Measurements from ENCODE around the gene STAG2.
"Not testable (repeated sequence)": the region's sequence is repeated elsewhere in the genome, so short reads cannot be mapped to it uniquely, and the experiment has no call there.

Gene STAG2

DNA sequence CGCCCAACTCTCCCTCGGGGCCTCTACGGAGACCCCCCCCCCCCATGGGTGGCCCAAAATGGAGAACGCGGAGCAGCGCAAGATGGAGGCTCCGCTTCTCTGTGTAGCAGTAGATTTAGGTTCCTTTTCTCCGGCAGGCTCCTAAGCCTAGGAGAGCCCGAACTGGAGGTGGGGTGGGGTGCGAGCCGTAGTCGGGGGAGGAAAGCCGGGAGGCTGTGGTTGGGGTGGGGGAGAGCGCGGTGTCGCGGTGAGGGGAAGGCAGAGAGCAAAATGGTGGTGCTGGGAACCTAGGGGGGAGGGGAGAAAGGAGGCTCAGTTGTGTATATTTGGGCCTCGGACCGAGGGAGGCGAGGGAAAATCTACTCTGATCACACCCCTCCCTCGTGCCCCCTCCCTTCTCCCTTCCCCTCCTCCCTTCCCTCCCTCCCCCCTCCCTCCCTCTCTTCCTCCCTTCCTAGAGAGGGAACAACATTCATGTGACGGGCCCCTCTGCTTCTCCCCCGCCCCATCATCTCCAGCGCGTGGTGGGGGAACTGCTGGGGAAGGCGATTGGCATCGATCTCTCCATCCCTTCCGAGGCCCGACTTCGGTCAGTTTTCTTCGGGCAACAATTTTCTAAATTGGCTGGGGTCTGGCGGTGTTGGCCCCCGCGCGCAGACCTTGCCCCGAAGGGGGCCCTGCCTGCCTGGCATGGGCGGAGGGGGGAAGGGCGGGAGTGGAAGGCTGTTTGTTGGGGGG lies at the start of gene STAG2:
Gene STAG2 (plus strand): TSS at position 439 of the 738 bp plus-strand sequence. CDS start 60,922 bp downstream, outside the sequence.
- Mint-ChIP-seq H3K4me1 (ENCODE audit: low read depth) (peaks cover 11% of the 10 kb centered on the region), H3K27ac (peak within 1 kb of the TSS; percentile 100), H3K27me3 (no peaks in the 10 kb centered on the region), H3K9me3 (no peaks in the 10 kb centered on the region), H3K4me3 (peak within 1 kb of the TSS; percentile 95), H3K36me3 (ENCODE audit: low read depth) (peaks cover 27% of the 10 kb centered on the region)
- intact Hi-C loops (cut with micrococcal nuclease) = loop anchor here (2.0 to 10.0 kb wide), 2 partner anchors 15 to 127 kb away; no protein-coding TSS in a partner anchor

DNA sequence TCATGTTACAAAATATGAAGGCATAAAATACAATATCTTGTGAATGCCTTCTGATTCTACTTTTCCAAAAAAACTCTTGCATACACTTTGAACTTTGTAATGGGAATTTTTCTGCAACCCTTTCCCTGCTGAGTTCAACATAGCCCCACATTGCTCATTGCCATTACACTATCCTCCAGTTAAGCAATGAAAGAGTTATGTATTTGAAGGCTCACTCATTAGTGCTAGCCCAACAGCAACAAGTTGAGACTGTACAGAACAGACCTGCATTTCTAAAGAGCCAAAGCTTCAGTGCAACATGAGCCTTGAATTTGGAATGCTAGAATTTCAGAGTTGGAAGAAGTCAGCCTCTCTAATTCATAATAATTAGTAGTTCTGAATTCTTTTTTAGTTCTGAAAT lies 44.4 kb upstream of the STAG2 start:
- Mint-ChIP-seq H3K27me3 (no peaks in the 10 kb centered on the region), H3K36me3 (ENCODE audit: low read depth) (no peaks in the 10 kb centered on the region), H3K27ac (no peak overlapping the region), H3K4me3 (no peak overlapping the region), H3K4me1 (ENCODE audit: low read depth) (no peaks in the 10 kb centered on the region), H3K9me3 (no peaks in the 10 kb centered on the region)
- intact Hi-C loops (cut with micrococcal nuclease) = no loop called here

DNA sequence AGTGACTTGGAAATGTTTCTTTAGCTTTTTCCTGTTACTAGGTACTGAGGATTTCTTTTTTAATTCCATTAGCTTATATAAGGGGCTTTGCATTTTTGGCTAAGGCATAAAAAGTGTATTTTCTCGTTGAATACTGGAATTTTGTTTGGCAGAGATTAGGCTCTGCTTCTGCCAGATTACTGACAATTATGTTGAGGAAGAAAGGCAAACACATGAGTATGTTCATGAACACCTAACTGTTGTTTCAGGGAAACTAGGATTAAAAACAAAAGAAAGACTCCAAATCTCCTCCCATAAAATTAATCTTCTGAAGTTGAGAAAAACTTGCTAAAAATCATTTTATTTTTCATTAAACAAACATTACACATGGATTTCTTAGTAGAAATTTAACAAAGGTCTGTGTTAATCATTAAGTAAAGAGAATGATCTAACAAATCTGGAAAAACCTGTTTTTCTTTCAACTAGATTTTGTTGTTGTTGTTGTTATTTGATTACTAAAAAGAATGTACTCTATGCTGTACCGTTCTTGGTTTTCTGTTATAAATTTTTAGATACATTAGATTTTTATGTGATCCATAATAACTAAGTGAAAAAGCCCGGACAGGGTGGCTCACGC lies 43.3 kb upstream of the STAG2 start:
- no peaks in the 10 kb centered on the region for H3K36me3 Mint-ChIP-seq (ENCODE audit: low read depth)
- no peaks in the 10 kb centered on the region for H3K4me1 Mint-ChIP-seq (ENCODE audit: low read depth)
- intact Hi-C loops (cut with micrococcal nuclease) = no loop called here
- no peaks in the 10 kb centered on the region for H3K9me3 Mint-ChIP-seq
- H3K27ac Mint-ChIP-seq = no peak overlapping the region
- no peaks in the 10 kb centered on the region for H3K27me3 Mint-ChIP-seq
- no peak overlapping the region for H3K4me3 Mint-ChIP-seq

DNA sequence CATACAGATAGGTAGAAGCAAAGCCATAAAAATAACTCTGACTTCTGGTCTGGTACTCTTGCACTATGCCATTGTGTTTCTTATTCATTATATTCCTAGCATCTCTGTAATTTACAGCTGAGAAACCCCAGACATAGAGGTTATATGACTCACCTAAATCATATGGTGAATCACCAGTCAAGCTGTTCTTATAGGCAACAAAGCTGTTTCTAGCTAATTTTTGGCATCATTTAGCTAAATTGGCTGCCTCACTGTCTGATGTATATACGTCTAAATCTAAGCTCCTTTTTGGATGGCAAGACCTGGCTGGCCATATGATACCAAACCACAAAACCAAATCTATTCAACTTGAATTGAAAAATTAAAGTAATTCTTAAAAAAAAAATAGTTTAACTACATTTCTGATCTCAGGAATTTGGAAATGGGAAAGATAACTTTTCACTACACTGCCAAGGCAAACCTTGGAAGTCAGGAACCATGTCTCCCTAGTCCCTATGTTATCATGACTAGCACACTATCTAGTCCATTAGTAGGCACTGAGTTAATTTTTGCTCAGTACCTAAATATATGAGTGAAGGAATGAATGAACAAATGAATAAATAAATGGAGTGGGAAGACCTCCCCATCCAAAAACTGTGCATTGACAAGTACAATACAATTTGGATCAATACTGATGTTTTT lies 41.3 kb upstream of the STAG2 start:
- Mint-ChIP-seq H3K27me3 (no peaks in the 10 kb centered on the region), H3K4me1 (ENCODE audit: low read depth) (no peaks in the 10 kb centered on the region), H3K9me3 (no peaks in the 10 kb centered on the region), H3K36me3 (ENCODE audit: low read depth) (no peaks in the 10 kb centered on the region), H3K4me3 (no peak overlapping the region), H3K27ac (no peak overlapping the region)
- intact Hi-C loops (cut with micrococcal nuclease) = no loop called here

DNA sequence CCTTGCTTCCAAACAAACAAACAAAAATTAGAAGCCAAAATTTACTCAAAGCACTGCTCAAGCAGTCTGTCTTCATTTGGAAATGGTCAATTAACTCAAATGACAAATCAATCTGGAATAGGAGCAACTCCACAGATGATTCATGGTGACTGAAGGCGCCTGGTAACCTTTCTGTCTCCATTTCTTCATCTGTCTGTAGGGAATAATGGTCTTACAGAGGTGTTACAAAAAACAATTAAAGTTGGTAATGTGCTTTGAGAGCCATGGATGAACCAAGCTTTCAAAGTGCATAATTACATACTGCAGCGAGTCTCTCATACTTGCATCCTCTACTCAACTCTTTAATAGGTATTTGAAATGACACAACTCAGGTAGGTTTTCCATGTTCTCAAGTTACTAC lies 38.3 kb upstream of the STAG2 start:
- no peak overlapping the region for H3K27ac Mint-ChIP-seq
- H3K4me1 Mint-ChIP-seq (ENCODE audit: low read depth) = peaks cover 11% of the 10 kb centered on the region
- H3K4me3 Mint-ChIP-seq = no peak overlapping the region
- H3K27me3 Mint-ChIP-seq = no peaks in the 10 kb centered on the region
- no peaks in the 10 kb centered on the region for H3K9me3 Mint-ChIP-seq
- H3K36me3 Mint-ChIP-seq (ENCODE audit: low read depth) = no peaks in the 10 kb centered on the region
- intact Hi-C loops (cut with micrococcal nuclease) = no loop called here

DNA sequence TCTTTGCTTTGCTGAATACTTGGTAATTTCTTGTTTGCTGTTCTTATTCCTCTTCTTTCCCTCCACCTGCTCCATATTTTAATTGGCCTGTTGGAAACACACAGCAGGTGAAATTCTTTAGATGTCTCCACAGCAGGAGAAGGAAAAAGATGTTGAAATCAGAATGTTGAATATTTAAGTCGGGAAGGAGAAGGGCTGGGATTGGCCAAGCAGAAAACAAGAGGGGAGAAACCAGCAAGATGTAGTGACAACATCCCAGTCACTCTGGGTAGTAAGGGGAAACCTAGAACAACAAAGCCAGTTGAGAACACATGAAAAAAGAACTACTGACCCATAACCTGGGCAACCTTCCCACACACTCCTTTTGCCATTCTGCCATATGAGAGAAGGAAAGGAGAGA lies 37.3 kb upstream of the STAG2 start:
- no peaks in the 10 kb centered on the region for H3K9me3 Mint-ChIP-seq
- no peak overlapping the region for H3K4me3 Mint-ChIP-seq
- intact Hi-C loops (cut with micrococcal nuclease) = no loop called here
- peaks cover 11% of the 10 kb centered on the region for H3K4me1 Mint-ChIP-seq (ENCODE audit: low read depth)
- no peaks in the 10 kb centered on the region for H3K27me3 Mint-ChIP-seq
- H3K27ac Mint-ChIP-seq = no peak overlapping the region
- H3K36me3 Mint-ChIP-seq (ENCODE audit: low read depth) = no peaks in the 10 kb centered on the region

DNA sequence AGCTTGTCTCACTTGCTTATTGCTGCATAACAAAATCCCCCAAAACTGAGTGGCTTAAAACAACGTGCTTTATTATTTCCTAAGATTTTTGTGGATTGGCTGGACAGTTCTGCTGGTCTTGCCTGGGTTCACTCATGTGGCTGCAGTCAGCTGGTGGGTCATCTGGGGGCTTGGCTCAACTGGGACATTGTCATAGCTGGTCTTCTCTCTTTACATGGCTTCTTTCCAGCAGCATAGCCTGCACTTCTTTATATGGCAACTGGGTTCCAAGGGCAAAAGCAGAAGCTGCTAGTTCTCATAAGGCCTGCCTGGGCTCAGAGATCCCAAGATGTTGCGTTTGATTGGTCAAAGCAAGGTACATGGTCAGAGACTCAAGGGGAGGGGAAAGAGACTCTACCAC lies 33.7 kb upstream of the STAG2 start:
- intact Hi-C loops (cut with micrococcal nuclease) = no loop called here
- Mint-ChIP-seq H3K4me3 (no peak overlapping the region), H3K27me3 (no peaks in the 10 kb centered on the region)

DNA sequence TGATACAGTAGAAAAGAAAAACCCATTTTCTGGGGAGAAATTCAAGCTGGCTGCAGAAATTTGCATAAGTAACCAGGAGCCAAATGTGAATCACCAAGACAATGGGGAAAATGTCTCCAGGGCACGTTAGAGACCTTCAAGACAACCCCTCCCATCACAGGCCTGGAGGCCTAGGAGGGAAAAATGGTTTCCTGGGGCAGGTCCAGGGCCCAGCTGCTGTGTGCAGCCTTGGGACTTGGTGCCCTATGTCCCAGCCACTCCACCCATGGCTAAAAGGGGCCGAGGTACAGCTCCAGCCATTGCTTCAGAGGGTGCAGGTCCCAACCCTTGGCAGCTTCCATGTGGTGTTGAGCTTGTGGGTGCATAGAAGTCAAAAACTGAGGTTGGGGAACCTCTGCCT lies 29.5 kb upstream of the STAG2 start:
- H3K27me3 Mint-ChIP-seq; H3K4me1 Mint-ChIP-seq (ENCODE audit: low read depth); intact Hi-C loops (cut with micrococcal nuclease): not testable (repeated sequence)

More for the DNA sequence above, 33.7 kb upstream of the STAG2 start:
- H3K36me3 Mint-ChIP-seq (ENCODE audit: low read depth) = no peaks in the 10 kb centered on the region
- no peaks in the 10 kb centered on the region for H3K9me3 Mint-ChIP-seq
- H3K4me1 Mint-ChIP-seq (ENCODE audit: low read depth) = peaks cover 11% of the 10 kb centered on the region
- H3K27ac Mint-ChIP-seq = no peak overlapping the region

DNA sequence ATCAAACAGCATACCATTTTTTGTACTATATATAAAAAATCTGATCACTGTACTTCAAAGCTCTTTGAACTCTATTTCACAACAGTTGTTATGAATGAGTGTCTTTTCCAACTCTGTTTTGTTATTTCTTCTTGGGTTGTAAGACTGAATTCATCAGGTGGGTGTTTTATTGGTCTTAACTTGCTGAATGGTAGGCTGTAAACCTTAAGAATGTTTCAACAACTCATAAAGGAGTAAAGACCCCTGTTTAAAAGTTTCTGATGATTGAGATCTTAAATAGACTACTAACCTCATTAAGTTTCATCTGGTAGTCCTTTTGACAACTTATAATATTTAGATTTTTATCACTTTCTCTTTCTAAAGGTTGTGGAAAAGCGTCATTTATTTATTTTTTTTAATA lies 18.4 kb upstream of the STAG2 start:
- no peaks in the 10 kb centered on the region for H3K36me3 Mint-ChIP-seq (ENCODE audit: low read depth)
- intact Hi-C loops (cut with micrococcal nuclease) = no loop called here
- no peak overlapping the region for H3K27ac Mint-ChIP-seq
- H3K27me3 Mint-ChIP-seq = no peaks in the 10 kb centered on the region
- H3K4me3 Mint-ChIP-seq = no peak overlapping the region
- no peaks in the 10 kb centered on the region for H3K9me3 Mint-ChIP-seq
- peaks cover 4% of the 10 kb centered on the region for H3K4me1 Mint-ChIP-seq (ENCODE audit: low read depth)

More for the DNA sequence above, 29.5 kb upstream of the STAG2 start:
- not testable (repeated sequence) for H3K36me3 Mint-ChIP-seq (ENCODE audit: low read depth); H3K27ac Mint-ChIP-seq; H3K9me3 Mint-ChIP-seq; H3K4me3 Mint-ChIP-seq

DNA sequence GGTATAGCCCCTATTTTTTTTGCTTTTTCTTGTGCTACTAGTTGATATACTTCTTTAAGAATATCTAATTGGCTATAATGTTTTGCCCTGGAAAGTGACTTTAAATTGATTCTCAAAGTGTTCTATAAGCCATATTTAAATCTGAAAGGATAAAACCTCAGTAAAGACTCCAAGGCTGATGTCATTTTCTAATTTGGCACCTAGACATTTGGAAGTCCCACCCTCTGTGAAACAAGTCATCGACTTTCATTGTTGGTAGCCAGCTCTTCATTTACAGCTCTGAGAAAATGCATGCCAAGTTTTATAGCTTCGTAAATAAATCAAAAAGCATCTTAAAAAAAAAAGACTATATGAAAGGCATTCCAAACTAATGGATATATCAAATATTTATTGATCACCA lies 18.0 kb upstream of the STAG2 start:
- Mint-ChIP-seq H3K4me3 (no peak overlapping the region), H3K36me3 (ENCODE audit: low read depth) (no peaks in the 10 kb centered on the region), H3K9me3 (no peaks in the 10 kb centered on the region), H3K4me1 (ENCODE audit: low read depth) (peaks cover 4% of the 10 kb centered on the region), H3K27me3 (no peaks in the 10 kb centered on the region), H3K27ac (no peak overlapping the region)
- intact Hi-C loops (cut with micrococcal nuclease) = no loop called here

DNA sequence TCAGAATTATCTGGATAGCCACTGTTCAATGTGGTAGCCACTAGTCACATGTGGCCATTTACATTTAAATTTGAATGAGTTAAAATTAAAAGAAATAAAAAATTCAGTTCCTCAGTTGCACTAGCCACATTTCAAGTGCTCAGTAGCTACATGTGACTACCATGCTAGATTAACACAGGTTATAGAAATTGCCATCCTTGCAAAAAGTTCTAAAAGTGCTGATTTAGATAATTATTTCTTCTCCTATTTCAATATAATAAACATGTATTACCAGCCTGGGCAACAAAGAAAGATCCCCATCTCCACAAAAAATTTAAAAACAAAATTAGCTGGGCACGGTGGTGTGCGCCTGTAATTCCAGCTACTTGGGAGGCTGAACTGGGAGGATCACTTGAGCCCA lies 11.7 kb upstream of the STAG2 start:
- no peak overlapping the region for H3K4me3 Mint-ChIP-seq
- no peak overlapping the region for H3K27ac Mint-ChIP-seq
- intact Hi-C loops (cut with micrococcal nuclease) = loop anchor here (10.0 kb wide), 1 partner anchor 55 kb away; no protein-coding TSS in a partner anchor
- H3K27me3 Mint-ChIP-seq = no peaks in the 10 kb centered on the region
- H3K9me3 Mint-ChIP-seq = no peaks in the 10 kb centered on the region
- peaks cover 6% of the 10 kb centered on the region for H3K4me1 Mint-ChIP-seq (ENCODE audit: low read depth)
- no peaks in the 10 kb centered on the region for H3K36me3 Mint-ChIP-seq (ENCODE audit: low read depth)

DNA sequence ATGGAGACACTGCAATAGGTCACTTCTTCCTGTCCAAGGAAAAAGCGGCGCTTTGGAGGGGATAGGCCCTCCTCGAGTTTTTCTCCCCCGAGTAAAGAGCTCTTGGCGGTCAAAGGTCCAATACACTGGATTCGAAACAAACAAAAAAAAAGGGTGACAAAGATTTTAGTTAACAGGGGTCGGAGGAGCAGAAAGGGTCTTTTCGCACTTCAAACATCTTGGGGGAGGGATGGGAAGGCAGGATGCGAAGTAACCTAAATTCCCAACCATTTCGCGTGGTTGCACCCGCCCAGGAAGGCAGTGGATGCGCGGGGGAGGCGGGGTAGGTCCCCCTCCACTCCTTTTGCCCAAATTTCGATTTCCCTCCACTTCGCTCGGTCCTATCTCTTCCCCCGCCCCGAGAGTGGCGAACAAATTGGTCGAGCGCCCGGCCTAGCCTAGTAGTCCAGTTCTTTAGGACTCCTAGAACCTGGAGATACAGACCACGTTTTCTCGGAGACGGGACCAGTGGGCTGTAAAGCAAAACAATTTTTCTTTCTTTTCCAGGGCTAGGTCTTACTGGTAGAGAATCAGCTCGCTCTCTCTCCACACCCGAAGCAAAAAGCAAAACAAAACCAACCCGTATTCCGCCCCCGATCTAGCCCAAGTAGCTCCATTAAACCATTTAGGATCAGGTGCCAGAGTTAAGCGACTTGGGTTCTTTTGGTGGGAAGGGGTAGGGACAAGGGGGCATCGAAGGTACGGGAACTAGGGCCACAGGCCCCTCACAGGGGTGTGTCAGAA lies 2.0 kb upstream of the STAG2 start:
- H3K9me3 Mint-ChIP-seq = no peaks in the 10 kb centered on the region
- intact Hi-C loops (cut with micrococcal nuclease) = loop anchor here (10.0 kb wide), 2 partner anchors 65 to 125 kb away; no protein-coding TSS in a partner anchor
- H3K4me3 Mint-ChIP-seq = peak overlapping the region; percentile 95
- H3K36me3 Mint-ChIP-seq (ENCODE audit: low read depth) = peaks cover 27% of the 10 kb centered on the region
- no peaks in the 10 kb centered on the region for H3K27me3 Mint-ChIP-seq
- peaks cover 5% of the 10 kb centered on the region for H3K4me1 Mint-ChIP-seq (ENCODE audit: low read depth)
- H3K27ac Mint-ChIP-seq = peak overlapping the region; percentile 100

DNA sequence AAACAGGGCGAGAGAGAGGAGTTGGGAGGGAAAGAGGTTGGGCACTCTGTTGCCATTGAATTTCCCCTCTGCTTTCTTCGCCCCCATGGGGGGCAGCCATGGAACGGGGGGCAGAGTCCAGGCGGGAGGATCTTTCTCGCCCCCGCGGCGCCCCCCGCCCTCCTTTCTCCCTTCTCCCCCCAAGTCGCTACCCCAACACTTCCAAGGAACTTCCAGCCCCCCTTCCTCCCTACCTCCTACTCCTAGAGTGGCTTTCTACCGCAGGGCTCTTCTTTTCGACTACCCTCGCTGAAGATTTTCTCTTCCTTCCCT lies 594 bp upstream of the STAG2 start:
- peak overlapping the region; percentile 100 for H3K27ac Mint-ChIP-seq
- peak overlapping the region; percentile 95 for H3K4me3 Mint-ChIP-seq
- peaks cover 9% of the 10 kb centered on the region for H3K4me1 Mint-ChIP-seq (ENCODE audit: low read depth)
- no peaks in the 10 kb centered on the region for H3K9me3 Mint-ChIP-seq
- peaks cover 27% of the 10 kb centered on the region for H3K36me3 Mint-ChIP-seq (ENCODE audit: low read depth)
- no peaks in the 10 kb centered on the region for H3K27me3 Mint-ChIP-seq
- intact Hi-C loops (cut with micrococcal nuclease) = loop anchor here (10.0 kb wide), 1 partner anchor 126 kb away; no protein-coding TSS in a partner anchor

Data from dendritic cell treated with granulocyte-macrophage colony-stimulating factor and Interleukin-4, amounts not matched to agents 40 ng/mL and 50 ng/mL, for 4 days (primary cell).